ENCODE data around the gene DCUN1D5. TPM values are rescaled to one million over a fixed set of nuclear protein-coding genes. Genes with fewer than 3 reads are reported as not detected.

The DCUN1D5 gene
- total and polyA plus RNA-seq, 2 of the 13 experiments (the other 11 are each of a cell fraction or from before 2014, with no cell fraction given): 32.9 to 46.7 TPM

- TF ChIP-seq MLXIP (CRISPR knock-in tag; IDR thresholded peaks at IDR 0.05; ENCODE audit: borderline replicate concordance): no peak
- no peak for TF ChIP-seq SRSF9 (IDR thresholded peaks at IDR 0.05; ENCODE audit: borderline replicate concordance, insufficient read depth, low read depth, low read length, poor library complexity, severe bottlenecking)
- no peak for TF ChIP-seq KDM6A (CRISPR knock-in tag; IDR thresholded peaks at IDR 0.05; ENCODE audit: low read depth)
- TF ChIP-seq PAWR (CRISPR knock-in tag; IDR thresholded peaks at IDR 0.05; ENCODE audit: borderline replicate concordance): no peak
- TF ChIP-seq ZNF816 (CRISPR knock-in tag; IDR thresholded peaks at IDR 0.05; ENCODE audit: borderline replicate concordance): no peak
- TF ChIP-seq ISX (CRISPR knock-in tag; conservative IDR thresholded peaks at IDR 0.05): no peak
- no peak for TF ChIP-seq ZNF441 (CRISPR knock-in tag; IDR thresholded peaks at IDR 0.05; ENCODE audit: borderline replicate concordance)
- no peak for TF ChIP-seq PHF5A (CRISPR knock-in tag; IDR thresholded peaks at IDR 0.05; ENCODE audit: low read depth, unreplicated experiment)
- TF ChIP-seq EZH2 (conservative IDR thresholded peaks at IDR 0.05; ENCODE audit: low read depth, low read length): no peak
- TF ChIP-seq TCF7 (IDR thresholded peaks at IDR 0.05; ENCODE audit: low read depth): no peak
- TF ChIP-seq, protein P1, sequence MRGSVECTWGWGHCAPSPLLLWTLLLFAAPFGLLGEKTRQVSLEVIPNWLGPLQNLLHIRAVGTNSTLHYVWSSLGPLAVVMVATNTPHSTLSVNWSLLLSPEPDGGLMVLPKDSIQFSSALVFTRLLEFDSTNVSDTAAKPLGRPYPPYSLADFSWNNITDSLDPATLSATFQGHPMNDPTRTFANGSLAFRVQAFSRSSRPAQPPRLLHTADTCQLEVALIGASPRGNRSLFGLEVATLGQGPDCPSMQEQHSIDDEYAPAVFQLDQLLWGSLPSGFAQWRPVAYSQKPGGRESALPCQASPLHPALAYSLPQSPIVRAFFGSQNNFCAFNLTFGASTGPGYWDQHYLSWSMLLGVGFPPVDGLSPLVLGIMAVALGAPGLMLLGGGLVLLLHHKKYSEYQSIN (CRISPR knock-in tag; IDR thresholded peaks at IDR 0.05; ENCODE audit: borderline replicate concordance): no peak
- no peak for TF ChIP-seq SAFB2 (CRISPR knock-in tag; IDR thresholded peaks at IDR 0.05; ENCODE audit: borderline replicate concordance, low read depth)
- no peak for TF ChIP-seq ZNF629 (CRISPR knock-in tag; conservative IDR thresholded peaks at IDR 0.05)
- no peak; the same call in 1 of the 2 replicates for TF ChIP-seq ESRRA (CRISPR knock-in tag; IDR thresholded peaks at IDR 0.05; ENCODE audit: low read depth)
- no peak for TF ChIP-seq ZNF740 (CRISPR knock-in tag; IDR thresholded peaks at IDR 0.05)
- no peak for TF ChIP-seq ZNF609 (CRISPR knock-in tag; IDR thresholded peaks at IDR 0.05; ENCODE audit: borderline replicate concordance)
- no peak for TF ChIP-seq PBX3 (CRISPR knock-in tag; IDR thresholded peaks at IDR 0.05; ENCODE audit: borderline replicate concordance)
These were observed 17.2 kb upstream of the DCUN1D5 start, which contains the start of gene DYNC2H1 (continued) for GRCh38 chr11:103108933-103109817.
